Breast epithelium (tissue), 3 donors: ENCODE measurements around the gene BABAM1.

Experiments used
- CTCF ChIP-seq, 3 donors: fragments of 450-650 bp; IDR thresholded peaks; one replicate each; pipeline ENCODE4 v1.5.1; 2016 to 2017; ENCODE audit warnings: antibody characterized with exemption in 3 of 3, mild to moderate bottlenecking in 3 of 3, moderate library complexity in 3 of 3
- POLR2AphosphoS5 ChIP-seq, 3 donors: sonication (generic); formaldehyde crosslinking; IDR thresholded peaks; one replicate each; pipeline ENCODE4 v1.6.1; 2017; ENCODE audit warnings: antibody characterized with exemption in 3 of 3

- TF ChIP-seq CTCF (IDR thresholded peaks at IDR 0.05) (no peak), POLR2AphosphoS5 (IDR thresholded peaks at IDR 0.05) (no peak)
These were observed 36.7 kb downstream of the BABAM1 start for GRCh38 chr19:17303940-17304267.
